ENCODE results near the gene SEC24A. TPM values are rescaled to one million over a fixed set of nuclear protein-coding genes. Genes with fewer than 3 reads are reported as not detected.

SEC24A gene
- total and polyA plus RNA-seq, 5 experiments from 2014 or later: 4.0 to 17.2 (median 7.7) TPM

DNA sequence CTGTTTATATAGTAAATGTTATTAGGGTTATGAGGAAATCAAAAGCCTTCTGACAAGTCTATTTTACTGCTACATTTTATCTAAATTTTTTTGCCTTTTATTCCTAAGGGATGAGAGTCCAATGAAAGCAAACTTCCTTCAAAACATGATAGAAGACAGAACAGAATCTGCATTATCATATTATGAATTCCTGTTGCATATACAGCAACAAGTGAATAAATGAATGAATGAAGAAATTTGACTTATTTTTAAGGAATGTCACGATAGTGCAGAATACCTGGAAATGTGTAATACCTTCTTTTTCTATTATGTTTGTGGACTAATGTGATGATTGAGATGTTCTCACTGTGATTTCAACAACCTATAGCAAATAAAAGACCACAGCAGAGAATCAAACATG lies 76.3 kb downstream of the SEC24A start:
- H3K27me3 Mint-ChIP-seq: no peaks in the 10 kb centered on the region
- no peak overlapping the region for H3K4me3 Mint-ChIP-seq
- no peak for ATAC-seq
- no peak for DNase-seq
- H3K4me1 Mint-ChIP-seq: no peaks in the 10 kb centered on the region
- POLR2A ChIA-PET: interaction anchor here (1.3 kb wide), 1 partner anchor 13 kb away, joined by 3 read pairs; the partner anchor contains the start of gene CAMLG
- H3K9me3 Mint-ChIP-seq: no peaks in the 10 kb centered on the region
- H3K36me3 Mint-ChIP-seq: peaks cover 0 to 52% (median 7%) of the 10 kb centered on the region in 3 donors
- H3K27ac Mint-ChIP-seq: no peak overlapping the region

DNA sequence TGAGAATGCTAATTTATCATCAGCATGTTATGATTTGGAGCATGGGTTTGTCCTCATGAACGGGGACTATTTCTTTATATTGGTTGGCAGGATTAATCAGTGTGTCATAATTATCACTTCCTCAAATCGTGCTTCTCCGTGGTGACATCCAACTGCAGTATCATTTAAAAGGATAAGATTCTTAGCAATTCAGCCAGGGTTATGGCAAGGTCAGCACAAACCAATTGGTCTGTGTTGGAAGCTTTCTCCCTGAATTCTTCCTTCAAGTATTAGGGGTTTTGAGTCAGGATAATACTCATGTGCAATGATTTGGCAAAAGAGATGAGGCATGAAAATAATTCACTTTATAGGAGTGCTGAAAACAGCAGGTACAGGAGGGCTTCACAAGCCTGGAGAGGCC lies 84.2 kb downstream of the SEC24A start:
- Mint-ChIP-seq H3K27me3 (no peaks in the 10 kb centered on the region), H3K4me1 (peaks cover 0 to 12% (median 4%) of the 10 kb centered on the region in 4 donors), H3K27ac (no peak overlapping the region), H3K36me3 (no peaks in the 10 kb centered on the region), H3K4me3 (no peak overlapping the region), H3K9me3 (no peaks in the 10 kb centered on the region)
- no peak for DNase-seq
- POLR2A ChIA-PET: no interaction called here
- no peak for ATAC-seq

DNA sequence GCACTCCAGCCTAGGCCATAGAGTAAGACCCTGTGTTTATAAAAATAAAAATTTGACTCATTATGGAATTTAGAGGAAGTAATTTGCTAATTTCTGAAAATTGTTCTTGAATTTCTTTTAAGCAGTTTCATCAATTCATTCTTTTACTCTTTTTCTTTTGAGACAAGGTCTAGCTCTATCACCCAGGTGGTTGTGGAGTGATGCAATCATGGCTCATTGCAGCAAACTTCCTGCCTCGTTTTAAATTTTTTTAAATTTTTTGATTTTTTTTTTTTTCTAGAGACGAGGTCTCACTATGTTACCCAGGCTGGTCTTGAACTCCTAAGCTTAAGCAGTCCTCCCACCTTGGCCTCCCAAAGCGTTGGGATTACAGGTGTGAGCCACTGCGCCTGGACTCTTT lies 86.7 kb downstream of the SEC24A start:
- Mint-ChIP-seq H3K9me3 (no peaks in the 10 kb centered on the region), H3K27ac (no peak overlapping the region), H3K36me3 (no peaks in the 10 kb centered on the region), H3K27me3 (no peaks in the 10 kb centered on the region), H3K4me3 (no peak overlapping the region), H3K4me1 (peaks cover 7 to 28% (median 19%) of the 10 kb centered on the region in 4 donors)
- POLR2A ChIA-PET: interaction anchor here (1.6 kb wide), 1 partner anchor 559 kb away, joined by 4 read pairs; the partner anchor contains the start of gene SKP1
- ATAC-seq (no peak), DNase-seq (no peak)

DNA sequence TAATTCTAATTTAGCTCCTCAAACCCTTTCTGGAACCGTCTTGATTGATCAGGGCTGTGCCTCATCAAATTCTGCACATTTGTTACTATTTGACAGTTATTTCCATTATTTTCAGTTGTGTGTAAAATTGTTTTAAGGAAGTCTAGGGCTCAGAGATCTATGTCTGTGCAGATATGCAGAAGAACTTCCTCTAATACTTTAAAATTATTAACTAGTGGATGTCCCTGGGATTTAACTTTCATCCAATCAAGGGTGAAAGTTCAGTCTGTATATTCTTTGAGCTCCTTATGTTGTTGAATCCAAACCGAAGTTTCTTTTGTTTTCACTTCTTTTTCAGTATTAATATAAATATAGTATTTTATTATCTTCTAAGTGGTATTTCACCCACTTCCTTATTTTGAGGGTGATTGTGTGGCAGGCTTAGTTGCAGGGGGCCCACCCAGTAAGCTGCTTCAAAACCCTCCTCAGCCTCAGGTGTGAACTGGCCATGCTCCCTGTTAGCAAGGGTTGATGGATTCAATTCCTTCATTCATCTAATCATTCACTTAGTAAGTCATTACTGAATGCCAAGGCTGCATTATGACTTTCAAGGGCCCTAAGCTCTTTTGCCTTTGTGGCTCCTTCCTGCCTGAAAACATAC lies 87.7 kb downstream of the SEC24A start:
- Mint-ChIP-seq H3K27me3 (no peaks in the 10 kb centered on the region), H3K27ac (peak overlapping the region in 1 of 10 donors; percentile 29), H3K4me1 (peaks cover 7 to 37% (median 26%) of the 10 kb centered on the region in 4 donors), H3K4me3 (peak overlapping the region in 1 of 10 donors; percentile 15), H3K9me3 (no peaks in the 10 kb centered on the region), H3K36me3 (peaks cover 0 to 3% (median 0%) of the 10 kb centered on the region in 3 donors)
- no peak for ATAC-seq
- POLR2A ChIA-PET: interaction anchor here (1.6 kb wide), 1 partner anchor 560 kb away, joined by 4 read pairs; the partner anchor contains the start of gene SKP1
- DNase-seq: no peak

DNA sequence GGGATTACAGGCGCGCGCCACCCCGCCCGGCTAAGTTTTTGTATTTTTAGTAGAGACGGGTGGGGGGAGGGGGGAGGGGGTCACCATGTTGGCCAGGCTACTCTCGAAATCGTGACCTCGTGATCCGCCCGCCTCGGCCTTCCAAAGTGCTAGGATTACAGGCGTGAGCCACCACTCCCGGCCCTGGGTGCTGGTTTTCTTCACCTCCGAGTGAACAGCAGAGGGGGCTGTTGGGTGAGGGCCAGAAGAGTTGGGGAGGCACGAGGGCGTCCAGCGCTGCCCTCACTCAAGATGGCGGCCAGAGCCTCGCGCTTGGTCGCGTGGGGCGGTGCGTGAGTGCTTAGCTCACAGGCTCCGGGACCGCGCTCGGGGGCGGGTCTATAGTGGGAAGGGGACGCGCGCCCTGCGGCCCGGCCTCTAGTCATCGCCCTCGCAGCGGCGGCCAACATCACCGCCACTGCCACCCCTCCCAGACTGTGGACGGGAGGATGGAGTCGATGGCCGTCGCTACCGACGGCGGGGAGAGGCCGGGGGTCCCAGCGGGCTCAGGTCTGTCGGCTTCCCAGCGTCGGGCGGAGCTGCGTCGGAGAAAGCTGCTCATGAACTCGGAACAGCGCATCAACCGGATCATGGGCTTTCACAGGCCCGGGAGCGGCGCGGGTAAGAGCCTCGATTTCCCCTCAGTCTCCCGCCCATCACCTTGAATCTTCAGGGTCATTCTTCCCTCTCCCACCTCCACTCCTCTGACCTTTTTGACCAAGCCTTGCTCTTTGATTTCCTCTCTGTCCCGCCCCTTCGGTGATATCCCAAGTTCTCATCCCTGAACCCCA lies 89.8 kb downstream of the SEC24A start, which contains the start of gene CAMLG:
TSS of gene CAMLG (plus strand) at position 416 of the 830 bp plus-strand sequence. CDS start at position 489, 73 bp downstream.
- H3K27me3 Mint-ChIP-seq: no peaks in the 10 kb centered on the region
- H3K9me3 Mint-ChIP-seq: no peaks in the 10 kb centered on the region
- peaks cover 0 to 7% (median 0%) of the 10 kb centered on the region in 3 donors for H3K36me3 Mint-ChIP-seq
- POLR2A ChIA-PET: interaction anchor here (0.5 to 4.2 kb wide), 18 partner anchors 11 to 1880 kb away, joined by 3 to 50 read pairs (median 4); partner anchors contain the start of genes C5orf24, DDX46, JADE2 and PCBD2
- DNase-seq (peak; percentile 91 to 98 (median 96)), ATAC-seq (peak; percentile 96)
- peak within 1 kb of the TSS; percentile 67 to 99 (median 94) for H3K27ac Mint-ChIP-seq
- H3K4me3 Mint-ChIP-seq: peak within 1 kb of the TSS; percentile 86 to 100 (median 95)
- peaks cover 7 to 45% (median 36%) of the 10 kb centered on the region in 4 donors for H3K4me1 Mint-ChIP-seq

DNA sequence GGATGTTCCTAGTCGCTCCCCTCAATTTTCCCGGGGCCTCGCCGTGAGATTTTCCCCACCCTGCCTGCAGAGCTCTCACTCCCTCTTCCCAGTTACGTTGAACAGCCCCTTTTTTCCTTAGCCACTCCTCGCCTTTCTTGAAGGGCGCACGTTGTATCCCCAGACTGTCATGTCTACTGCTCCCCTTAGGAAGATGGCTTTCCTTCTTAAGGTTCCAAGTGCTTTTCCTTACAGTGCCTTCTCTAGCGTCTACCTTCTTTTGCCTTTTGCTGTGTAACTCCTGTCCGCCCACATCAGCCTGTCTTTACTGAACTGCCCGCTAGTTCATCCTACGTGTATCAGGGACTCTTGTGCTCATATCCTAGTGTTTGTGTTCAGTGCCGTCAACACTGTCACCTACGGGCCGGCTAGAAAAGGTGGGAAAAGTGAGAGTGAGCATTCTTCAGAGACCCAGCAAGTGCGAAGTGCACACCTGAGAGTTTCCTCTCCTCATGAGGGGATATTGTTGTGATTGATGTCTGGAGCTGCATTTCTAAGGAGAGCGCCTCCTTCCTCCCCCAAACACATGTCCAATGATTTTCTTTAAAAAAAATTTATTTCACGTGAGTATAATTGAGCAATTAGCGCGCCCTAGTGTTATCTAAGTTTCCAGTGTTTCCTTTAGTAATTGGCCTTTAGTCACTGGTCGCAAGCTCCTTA lies 90.5 kb downstream of the SEC24A start:
- Mint-ChIP-seq H3K4me1 (peaks cover 7 to 47% (median 36%) of the 10 kb centered on the region in 4 donors), H3K9me3 (no peaks in the 10 kb centered on the region), H3K36me3 (peaks cover 0 to 11% (median 0%) of the 10 kb centered on the region in 3 donors), H3K27me3 (no peaks in the 10 kb centered on the region), H3K27ac (peak overlapping the region; percentile 67 to 99 (median 94)), H3K4me3 (peak overlapping the region; percentile 86 to 100 (median 95))
- ATAC-seq: peak; percentile 15 to 19
- DNase-seq: peak in 7 of 10 donors; percentile 4 to 39 (median 26)
- POLR2A ChIA-PET: interaction anchor here (0.5 to 4.2 kb wide), 15 partner anchors 14 to 1880 kb away, joined by 3 to 50 read pairs (median 6); partner anchors contain the start of genes C5orf24, DDX46, JADE2 and PCBD2

DNA sequence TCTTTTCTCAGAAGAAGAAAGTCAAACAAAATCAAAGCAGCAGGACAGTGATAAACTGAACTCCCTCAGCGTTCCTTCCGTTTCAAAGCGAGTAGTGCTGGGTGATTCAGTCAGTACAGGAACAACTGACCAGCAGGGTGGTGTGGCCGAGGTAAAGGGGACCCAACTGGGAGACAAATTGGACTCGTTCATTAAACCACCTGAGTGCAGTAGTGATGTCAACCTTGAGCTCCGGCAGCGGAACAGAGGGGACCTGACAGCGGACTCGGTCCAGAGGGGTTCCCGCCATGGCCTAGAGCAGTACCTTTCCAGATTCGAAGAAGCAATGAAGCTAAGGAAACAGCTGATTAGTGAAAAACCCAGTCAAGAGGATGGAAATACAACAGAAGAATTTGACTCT lies 92.5 kb downstream of the SEC24A start:
- no peak for ATAC-seq
- peaks cover 7 to 44% (median 36%) of the 10 kb centered on the region in 4 donors for H3K4me1 Mint-ChIP-seq
- H3K36me3 Mint-ChIP-seq: peaks cover 0 to 17% (median 0%) of the 10 kb centered on the region in 3 donors
- no peak overlapping the region for H3K4me3 Mint-ChIP-seq
- peak overlapping the region in 1 of 10 donors; percentile 56 for H3K27ac Mint-ChIP-seq
- no peak for DNase-seq
- POLR2A ChIA-PET: interaction anchor here (1.5 to 4.2 kb wide), 3 partner anchors 17 to 106 kb away, joined by 4 to 50 read pairs (median 14); partner anchors contain the start of genes C5orf24 and DDX46
- H3K9me3 Mint-ChIP-seq: no peaks in the 10 kb centered on the region
- no peaks in the 10 kb centered on the region for H3K27me3 Mint-ChIP-seq

DNA sequence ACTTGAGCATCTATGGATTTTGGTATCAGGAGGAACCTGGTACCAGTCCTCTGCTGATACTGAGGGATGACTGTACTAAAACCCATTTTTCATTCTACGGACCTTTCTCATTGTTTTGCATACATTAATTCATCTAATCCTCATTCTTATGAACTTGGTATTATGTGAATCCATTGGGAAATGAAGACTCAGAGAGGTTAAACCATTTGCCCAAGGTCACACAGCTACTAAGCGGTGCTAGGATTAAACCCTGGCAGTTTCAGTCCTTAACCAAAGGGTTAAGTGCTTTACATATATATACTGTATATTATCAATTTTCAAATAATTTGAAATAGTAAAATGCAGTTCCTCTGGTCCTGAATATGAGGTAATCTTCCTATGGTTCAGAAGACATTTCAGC lies 93.5 kb downstream of the SEC24A start:
- ATAC-seq (no peak), DNase-seq (no peak)
- H3K4me1 Mint-ChIP-seq: peaks cover 7 to 39% (median 36%) of the 10 kb centered on the region in 4 donors
- H3K27ac Mint-ChIP-seq: peak overlapping the region in 1 of 10 donors; percentile 57
- no peak overlapping the region for H3K4me3 Mint-ChIP-seq
- no peaks in the 10 kb centered on the region for H3K9me3 Mint-ChIP-seq
- POLR2A ChIA-PET: interaction anchor here (1.5 kb wide), 1 partner anchor 105 kb away, joined by 4 read pairs; no protein-coding TSS in a partner anchor
- H3K27me3 Mint-ChIP-seq: no peaks in the 10 kb centered on the region
- peaks cover 0 to 17% (median 0%) of the 10 kb centered on the region in 3 donors for H3K36me3 Mint-ChIP-seq

DNA sequence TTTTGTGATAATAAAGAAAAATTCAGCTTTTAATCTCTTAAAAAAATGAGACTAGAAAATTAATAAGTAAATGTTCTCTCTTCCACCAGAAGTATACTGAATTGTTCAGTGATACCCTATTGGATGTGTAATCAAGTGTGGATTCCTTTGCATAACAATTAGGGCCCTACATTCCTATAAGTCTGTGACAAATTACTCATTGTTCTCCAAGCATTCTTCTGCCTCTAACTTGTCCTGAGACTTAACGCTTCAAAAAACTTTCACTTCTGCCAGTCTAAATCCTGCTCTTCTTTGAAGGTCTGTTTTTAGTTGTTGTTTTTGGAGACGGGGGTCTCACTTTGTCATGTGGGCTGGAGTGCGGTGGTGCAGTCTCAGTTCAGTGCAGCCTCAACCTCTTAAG lies 100.8 kb downstream of the SEC24A start:
- Mint-ChIP-seq H3K9me3 (no peaks in the 10 kb centered on the region), H3K36me3 (peaks cover 0 to 27% (median 0%) of the 10 kb centered on the region in 3 donors), H3K4me1 (peaks cover 0 to 3% (median 0%) of the 10 kb centered on the region in 4 donors), H3K27ac (peak overlapping the region in 4 of 10 donors; percentile 25 to 87 (median 48)), H3K27me3 (no peaks in the 10 kb centered on the region), H3K4me3 (no peak overlapping the region)
- DNase-seq (no peak), ATAC-seq (no peak)
- POLR2A ChIA-PET: interaction anchor here (0.6 kb wide), 1 partner anchor 11 kb away, joined by 3 read pairs; the partner anchor contains the start of gene CAMLG

DNA sequence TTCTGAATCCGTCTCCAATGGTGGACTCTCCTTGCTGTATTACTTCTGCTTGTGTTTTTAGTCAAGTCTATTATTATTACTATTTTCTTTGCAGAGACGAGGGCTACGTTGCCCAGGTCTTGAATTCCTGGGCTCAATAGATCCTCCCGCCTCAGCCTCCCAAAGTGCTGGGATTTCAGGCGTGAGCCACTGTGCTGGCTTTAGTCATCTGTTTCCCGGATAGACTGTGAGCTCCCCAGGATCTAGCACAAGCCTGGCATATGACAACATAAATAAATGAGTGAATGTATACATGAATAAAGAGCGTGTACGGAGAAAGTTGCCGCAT lies 109.6 kb downstream of the SEC24A start:
- Mint-ChIP-seq H3K27ac (peak overlapping the region; percentile 95 to 99 (median 98)), H3K4me1 (peaks cover 20 to 42% (median 38%) of the 10 kb centered on the region in 4 donors), H3K27me3 (no peaks in the 10 kb centered on the region), H3K36me3 (no peaks in the 10 kb centered on the region), H3K9me3 (no peaks in the 10 kb centered on the region), H3K4me3 (peak overlapping the region; percentile 99 to 100 (median 100))
- ATAC-seq: no peak
- POLR2A ChIA-PET: interaction anchor here (0.6 to 3.9 kb wide), 9 partner anchors 19 to 608 kb away, joined by 3 to 50 read pairs (median 5); partner anchors contain the start of genes C5orf24, CAMLG, CDKN2AIPNL and JADE2
- DNase-seq: no peak

DNA sequence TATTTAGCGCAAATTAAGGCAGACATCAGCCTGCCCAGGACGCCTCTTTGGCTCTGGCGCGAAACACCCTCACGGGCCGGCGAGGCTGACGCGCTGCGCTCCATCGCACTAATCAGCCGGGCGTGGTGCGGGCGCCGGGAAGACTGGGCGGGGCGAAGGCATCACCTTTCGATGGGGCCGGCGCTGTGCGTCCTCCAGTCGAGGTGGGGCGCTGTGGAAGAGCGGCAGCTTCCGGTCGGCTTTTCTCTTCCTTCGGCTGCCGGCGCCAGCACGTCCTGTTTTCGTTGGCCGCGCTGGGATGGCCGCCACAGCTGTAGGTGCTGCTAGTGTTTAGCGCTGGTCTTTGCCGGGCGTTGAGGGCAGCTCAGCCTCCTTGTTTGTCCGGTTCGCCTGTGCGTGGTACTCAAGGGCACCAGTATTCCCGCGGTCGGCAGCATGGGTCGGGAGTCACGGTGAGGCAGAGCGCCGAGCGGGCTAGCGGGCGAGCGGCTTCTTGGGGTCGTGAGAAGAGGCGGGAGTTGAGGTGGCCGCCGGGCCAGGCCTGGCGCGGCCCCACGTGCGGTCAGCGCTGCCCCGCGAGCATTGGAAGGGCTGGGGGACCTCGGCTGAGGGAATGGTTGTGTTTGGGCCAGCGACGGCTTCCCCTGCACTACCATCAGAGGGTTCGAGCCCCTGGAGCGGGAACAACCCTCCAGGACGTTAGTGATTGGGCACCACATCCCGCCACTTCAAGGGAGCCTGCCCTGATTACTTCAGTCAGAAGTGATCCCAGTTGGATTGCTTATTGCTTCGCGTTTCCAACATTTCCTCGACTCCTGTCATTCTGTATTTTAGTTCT lies 110.1 kb downstream of the SEC24A start, which contains the start of gene DDX46:
TSS of gene DDX46 (plus strand) at position 276 of the 838 bp plus-strand sequence. CDS start at position 436, 160 bp downstream.
- ATAC-seq (peak; percentile 97 to 98), DNase-seq (peak; percentile 88 to 95 (median 90))
- H3K36me3 Mint-ChIP-seq: peaks cover 0 to 3% (median 0%) of the 10 kb centered on the region in 3 donors
- no peaks in the 10 kb centered on the region for H3K9me3 Mint-ChIP-seq
- H3K4me3 Mint-ChIP-seq: peak within 1 kb of the TSS; percentile 99 to 100 (median 100)
- peak within 1 kb of the TSS; percentile 95 to 99 (median 98) for H3K27ac Mint-ChIP-seq
- peaks cover 20 to 44% (median 41%) of the 10 kb centered on the region in 4 donors for H3K4me1 Mint-ChIP-seq
- no peaks in the 10 kb centered on the region for H3K27me3 Mint-ChIP-seq
- POLR2A ChIA-PET: interaction anchor here (0.6 to 3.9 kb wide), 9 partner anchors 19 to 609 kb away, joined by 3 to 50 read pairs (median 5); partner anchors contain the start of genes C5orf24, CAMLG, CDKN2AIPNL and JADE2

All from naive thymus-derived CD8-positive, alpha-beta T cell (primary cell).